ENCODE data around the gene MGAT4A.

GRCh38 chr2:98571796-98572195, 159.1 kb downstream of the MGAT4A start:
- no peak for TF ChIP-seq CTCF (conservative IDR thresholded peaks at IDR 0.05)
- TF ChIP-seq ZFX (IDR thresholded peaks at IDR 0.05): no peak
